Pancreas (tissue), 10 donors: ENCODE data around the gene RP2. TPM values are rescaled to one million over a fixed set of nuclear protein-coding genes. Genes with fewer than 3 reads are reported as not detected.

ENCODE experiments used
- ATAC-seq, 4 donors: fragments of 200-7000 bp; cut with Tn5 transposase; one replicate each; pipeline versions ENCODE4 v1.8.0 to v1.9.1; 2020; ENCODE audit warnings: mild to moderate bottlenecking in 4 of 4, moderate library complexity in 4 of 4
- DNase-seq, 6 donors: peaks; one replicate each; pipeline ENCODE4 v3.0.0-alpha.2; 2020
- FAIRE-seq: peaks from 2 replicates; lab custom pipeline; 2012; peaks lifted over from hg19 to GRCh38; lab: Jason Lieb, UNC
- H3K27ac ChIP-seq, 4 donors: fragments of 200-600 bp; sonication (generic); 1 replicate in 3 of 4; 2 replicates in 1 of 4; pipeline versions ENCODE4 v1.5.0 to v1.8.0; 2020
- H3K27me3 ChIP-seq, 4 donors: fragments of 200-600 bp; one replicate each; pipeline ENCODE4 v1.8.0; 2021
- H3K36me3 ChIP-seq, 3 donors: fragments of 200-600 bp; sonication (generic) in 1 of 3; one replicate each; pipeline versions ENCODE4 v1.5.0 to v1.8.0; 2020 to 2021
- H3K4me1 ChIP-seq, 3 donors: fragments of 200-600 bp; one replicate each; pipeline ENCODE4 v1.8.0; 2021
- H3K4me3 ChIP-seq, 4 donors: fragments of 200-600 bp; sonication (generic) in 2 of 4; one replicate each; pipeline versions ENCODE4 v1.5.0 to v1.8.0; 2020 to 2021
- H3K9me3 ChIP-seq, 4 donors: fragments of 200-600 bp; one replicate each; pipeline ENCODE4 v1.8.0; 2021
- WGBS, 2 donors: extraction: QIAGEN DNeasy Blood & Tissue Kit; methylation state at CpG; one replicate each; pipeline ENCODE4 v1.1.7; 2013; 5-methylcytosine and 5-hydroxymethylcytosine counted together
- intact Hi-C, 3 donors: fragments of 100-400 bp; cut with DNase I; formaldehyde crosslinking; loops; one replicate each; pipeline versions ENCODE4 v1.11.1 to v1.14.2; 2022
- polyA plus RNA-seq, 2 donors: library from polyadenylated mRNA; stranded (reverse); fragments of 200-250 nt; gene quantifications; one replicate each; pipeline ENCODE4 v1.2.3, GENCODE V29; 2013
- total RNA-seq, 6 donors: library from RNA; stranded (reverse); fragmentation: NEBNext Ultra II Directional in 4 of 6; extraction: Animal tissue kit (Norgen Biotek cat#: 25700) in 4 of 6; gene quantifications; one replicate each; pipeline versions ENCODE4 v1.2.1 to v1.2.4, GENCODE V29; 2021 to 2023
- TF ChIP-seq, protein P1 (sequence below), 4 donors: fragments of 200-600 bp; sonication (generic) in 3 of 4; IDR thresholded peaks; one replicate each; pipeline versions ENCODE4 v1.5.0 to v1.8.0; 2021; ENCODE audit warnings: antibody characterized with exemption in 4 of 4
- donor health status: healthy with polysubstance abuse.
- donor health status: DM: no; HTN: no; CAD: no; lungs with moderate emphysema.
- donor health status: DM: no; HTN: no; CAD: no.
- donor health status: control.
- donor health status: control.
- donor health status: Bipolar disorder and iron deficiency.
- donor health status: DM: yes; HTN: yes; CAD: no.
- donor health status: DM: no; HTN: no; CAD: no.
- donor health status: DM: no; HTN: no; CAD: no.
- donor health status: DM: yes; HTN: yes; CAD: no.

The RP2 gene
- total and polyA plus RNA-seq, 8 donors = 1.4 to 6.0 (median 2.2) TPM

DNA sequence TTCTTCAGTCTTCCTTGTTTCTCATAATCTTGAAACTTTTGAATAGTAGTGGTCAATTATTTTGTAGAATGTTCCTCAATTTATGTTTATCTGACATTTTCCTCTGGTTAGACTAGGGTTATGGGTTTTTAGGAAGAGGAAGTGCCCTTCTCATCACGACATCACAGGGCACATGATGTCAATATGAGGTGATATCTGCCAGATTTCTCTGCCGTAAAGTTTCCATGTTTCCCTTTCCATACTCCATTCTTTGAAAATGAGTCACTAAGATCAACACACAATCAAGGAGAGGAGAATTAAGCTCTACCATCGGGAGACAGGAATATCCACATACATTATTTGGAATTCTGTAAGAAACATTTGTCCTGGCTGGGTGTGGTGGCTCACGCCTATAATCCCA lies 28.4 kb downstream of the RP2 start:
- intact Hi-C loops = no loop called here
- no peak for DNase-seq
- Histone ChIP-seq H3K4me1 (no peaks in the 10 kb centered on the region), H3K27ac (no peak overlapping the region), H3K9me3 (no peaks in the 10 kb centered on the region), H3K36me3 (no peaks in the 10 kb centered on the region), H3K4me3 (no peak overlapping the region), H3K27me3 (no peaks in the 10 kb centered on the region)
- 66 to 79% methylated on average over 4 of the region's 4 CpGs for WGBS, 2 donors
- peak in 1 of 4 donors; percentile 25 for ATAC-seq
- TF ChIP-seq, protein P1, sequence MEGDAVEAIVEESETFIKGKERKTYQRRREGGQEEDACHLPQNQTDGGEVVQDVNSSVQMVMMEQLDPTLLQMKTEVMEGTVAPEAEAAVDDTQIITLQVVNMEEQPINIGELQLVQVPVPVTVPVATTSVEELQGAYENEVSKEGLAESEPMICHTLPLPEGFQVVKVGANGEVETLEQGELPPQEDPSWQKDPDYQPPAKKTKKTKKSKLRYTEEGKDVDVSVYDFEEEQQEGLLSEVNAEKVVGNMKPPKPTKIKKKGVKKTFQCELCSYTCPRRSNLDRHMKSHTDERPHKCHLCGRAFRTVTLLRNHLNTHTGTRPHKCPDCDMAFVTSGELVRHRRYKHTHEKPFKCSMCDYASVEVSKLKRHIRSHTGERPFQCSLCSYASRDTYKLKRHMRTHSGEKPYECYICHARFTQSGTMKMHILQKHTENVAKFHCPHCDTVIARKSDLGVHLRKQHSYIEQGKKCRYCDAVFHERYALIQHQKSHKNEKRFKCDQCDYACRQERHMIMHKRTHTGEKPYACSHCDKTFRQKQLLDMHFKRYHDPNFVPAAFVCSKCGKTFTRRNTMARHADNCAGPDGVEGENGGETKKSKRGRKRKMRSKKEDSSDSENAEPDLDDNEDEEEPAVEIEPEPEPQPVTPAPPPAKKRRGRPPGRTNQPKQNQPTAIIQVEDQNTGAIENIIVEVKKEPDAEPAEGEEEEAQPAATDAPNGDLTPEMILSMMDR (IDR thresholded peaks at IDR 0.05) = no peak
- FAIRE-seq = no peak

DNA sequence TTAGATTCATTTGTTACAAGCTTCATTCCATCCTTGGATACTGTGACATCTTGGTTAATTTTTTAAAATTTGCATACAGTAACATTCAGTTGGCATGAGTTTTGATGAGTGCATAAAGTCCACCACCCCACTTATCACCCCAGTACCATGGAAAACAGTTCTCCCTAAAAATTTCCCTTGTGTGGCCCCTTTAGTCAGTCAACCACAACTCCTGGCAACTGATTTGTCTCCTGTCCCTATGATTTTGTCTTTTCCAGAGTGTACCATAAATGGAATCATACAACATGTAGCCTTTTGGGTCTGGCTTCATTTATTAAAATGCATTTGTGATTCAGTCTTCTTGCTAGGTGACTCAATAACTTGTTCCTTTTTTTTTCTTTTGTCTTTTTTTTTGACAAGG lies 29.9 kb downstream of the RP2 start:
- TF ChIP-seq, protein P1 (IDR thresholded peaks at IDR 0.05) = no peak
- Histone ChIP-seq H3K27ac (no peak overlapping the region), H3K4me3 (no peak overlapping the region), H3K9me3 (no peaks in the 10 kb centered on the region), H3K36me3 (no peaks in the 10 kb centered on the region), H3K4me1 (no peaks in the 10 kb centered on the region), H3K27me3 (no peaks in the 10 kb centered on the region)
- no peak for ATAC-seq
- DNase-seq = no peak
- FAIRE-seq = no peak
- intact Hi-C loops = no loop called here

DNA sequence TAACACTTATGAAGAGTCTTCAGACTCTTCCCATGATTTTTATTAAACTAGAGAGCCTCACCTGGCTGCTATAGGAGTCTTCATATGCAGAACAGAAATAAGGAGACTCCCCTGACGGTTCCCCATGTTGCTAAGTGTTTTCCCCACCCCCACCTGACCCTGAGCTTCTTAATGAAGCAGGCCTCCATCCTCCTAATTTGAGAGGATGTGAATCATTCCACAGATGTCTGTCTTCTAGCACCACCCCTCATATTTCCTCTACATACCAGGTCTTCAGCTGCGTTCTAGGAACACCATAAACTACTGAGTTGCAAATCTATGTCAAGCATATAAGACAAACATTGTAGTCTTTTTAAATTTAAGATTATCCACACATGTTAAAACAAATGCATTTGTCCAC lies 36.9 kb downstream of the RP2 start:
- Histone ChIP-seq H3K27me3 (peaks cover 0 to 6% (median 0%) of the 10 kb centered on the region in 4 donors), H3K4me3 (no peak overlapping the region), H3K4me1 (no peaks in the 10 kb centered on the region), H3K27ac (no peak overlapping the region), H3K36me3 (no peaks in the 10 kb centered on the region), H3K9me3 (no peaks in the 10 kb centered on the region)
- TF ChIP-seq, protein P1 (IDR thresholded peaks at IDR 0.05) = no peak
- ATAC-seq (no peak), DNase-seq (no peak), FAIRE-seq (no peak)
- 68 to 90% methylated on average over 2 of the region's 2 CpGs for WGBS, 2 donors
- intact Hi-C loops = no loop called here

DNA sequence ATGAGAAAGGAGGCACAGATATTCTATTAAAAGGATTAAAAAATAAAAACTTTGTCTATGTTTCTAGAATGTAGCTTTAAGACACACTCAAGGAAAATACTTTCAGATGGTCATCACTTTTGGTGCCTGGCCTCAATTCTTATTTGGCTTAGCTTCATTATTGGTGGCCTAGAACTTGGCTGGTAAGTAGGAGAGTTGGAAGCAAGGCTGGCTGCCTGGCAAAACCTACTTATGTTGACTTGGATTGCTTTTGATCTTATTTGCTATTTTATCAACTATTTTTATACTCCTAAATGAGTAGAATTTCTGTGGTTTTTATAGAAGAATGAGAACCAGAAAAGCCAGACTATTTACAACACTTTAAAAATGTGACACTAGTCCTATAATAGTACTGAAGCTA lies 40.1 kb downstream of the RP2 start:
- no peak for ATAC-seq
- H3K4me1 ChIP-seq = no peaks in the 10 kb centered on the region
- H3K4me3 ChIP-seq = no peak overlapping the region
- intact Hi-C loops = no loop called here
- TF ChIP-seq, protein P1 (IDR thresholded peaks at IDR 0.05) = no peak
- FAIRE-seq = no peak
- H3K27me3 ChIP-seq = peaks cover 0 to 8% (median 0%) of the 10 kb centered on the region in 4 donors
- H3K9me3 ChIP-seq = no peaks in the 10 kb centered on the region
- no peak overlapping the region for H3K27ac ChIP-seq
- DNase-seq = no peak
- H3K36me3 ChIP-seq = no peaks in the 10 kb centered on the region

DNA sequence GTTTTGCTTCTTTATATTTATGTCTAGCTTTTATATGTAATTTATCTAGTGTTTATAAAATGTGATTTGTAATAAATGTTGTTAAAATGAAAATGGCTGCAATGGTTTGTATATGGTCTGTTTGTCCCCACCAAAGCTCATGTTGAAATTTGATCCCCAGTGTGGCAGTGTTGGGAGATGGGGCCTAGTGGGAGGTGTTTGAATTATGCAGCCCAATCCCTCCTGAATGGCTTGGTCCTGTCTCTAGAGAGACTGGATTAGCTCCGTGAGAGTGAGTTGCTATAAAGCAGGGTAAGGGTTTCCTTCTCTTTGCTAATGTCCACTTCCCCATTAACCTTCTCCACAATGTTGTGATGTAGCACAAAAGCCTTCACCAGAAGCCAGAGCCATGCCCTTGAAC lies 45.4 kb downstream of the RP2 start:
- Histone ChIP-seq H3K9me3 (no peaks in the 10 kb centered on the region), H3K4me1 (no peaks in the 10 kb centered on the region), H3K27ac (no peak overlapping the region), H3K27me3 (peaks cover 0 to 6% (median 0%) of the 10 kb centered on the region in 4 donors), H3K4me3 (no peak overlapping the region), H3K36me3 (no peaks in the 10 kb centered on the region)
- FAIRE-seq = no peak
- TF ChIP-seq, protein P1 (IDR thresholded peaks at IDR 0.05) = no peak
- ATAC-seq = no peak
- no peak for DNase-seq
- intact Hi-C loops = no loop called here
- WGBS, 2 donors = 45 to 100% methylated on average over 1 of the region's 1 CpG
